Measurements from ENCODE around the gene ACP6.

DNA sequence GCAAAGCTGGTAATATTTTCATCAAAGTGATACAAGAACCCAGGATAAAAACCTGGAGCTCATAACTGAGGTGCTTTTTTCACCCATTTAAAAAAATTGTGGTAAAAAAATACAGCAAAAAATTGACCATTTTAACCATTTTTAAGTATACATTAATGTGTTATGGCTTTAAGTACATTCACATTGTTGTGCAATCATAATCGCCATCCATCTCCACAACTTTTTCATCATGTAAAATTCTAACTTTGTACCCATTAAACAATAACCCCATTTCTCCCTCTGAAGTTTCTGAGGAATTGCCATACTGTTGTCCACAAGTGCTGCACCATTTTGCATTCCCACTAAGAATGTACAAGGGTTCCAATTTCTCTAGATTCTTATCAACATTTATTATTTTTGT is 36.6 kb downstream of the ACP6 start:
- TF ChIP-seq, protein P1, sequence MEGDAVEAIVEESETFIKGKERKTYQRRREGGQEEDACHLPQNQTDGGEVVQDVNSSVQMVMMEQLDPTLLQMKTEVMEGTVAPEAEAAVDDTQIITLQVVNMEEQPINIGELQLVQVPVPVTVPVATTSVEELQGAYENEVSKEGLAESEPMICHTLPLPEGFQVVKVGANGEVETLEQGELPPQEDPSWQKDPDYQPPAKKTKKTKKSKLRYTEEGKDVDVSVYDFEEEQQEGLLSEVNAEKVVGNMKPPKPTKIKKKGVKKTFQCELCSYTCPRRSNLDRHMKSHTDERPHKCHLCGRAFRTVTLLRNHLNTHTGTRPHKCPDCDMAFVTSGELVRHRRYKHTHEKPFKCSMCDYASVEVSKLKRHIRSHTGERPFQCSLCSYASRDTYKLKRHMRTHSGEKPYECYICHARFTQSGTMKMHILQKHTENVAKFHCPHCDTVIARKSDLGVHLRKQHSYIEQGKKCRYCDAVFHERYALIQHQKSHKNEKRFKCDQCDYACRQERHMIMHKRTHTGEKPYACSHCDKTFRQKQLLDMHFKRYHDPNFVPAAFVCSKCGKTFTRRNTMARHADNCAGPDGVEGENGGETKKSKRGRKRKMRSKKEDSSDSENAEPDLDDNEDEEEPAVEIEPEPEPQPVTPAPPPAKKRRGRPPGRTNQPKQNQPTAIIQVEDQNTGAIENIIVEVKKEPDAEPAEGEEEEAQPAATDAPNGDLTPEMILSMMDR (IDR thresholded peaks at IDR 0.05) = no peak
- TF ChIP-seq POLR2A (IDR thresholded peaks at IDR 0.05) = no peak

Data from body of pancreas (tissue), 4 donors.